ENCODE data around the gene L1TD1. TPM values are rescaled to one million over a fixed set of nuclear protein-coding genes. Genes with fewer than 3 reads are reported as not detected.

L1TD1 gene
- total RNA-seq, 1 donor from 2014 or later = under 0.01 TPM

DNA sequence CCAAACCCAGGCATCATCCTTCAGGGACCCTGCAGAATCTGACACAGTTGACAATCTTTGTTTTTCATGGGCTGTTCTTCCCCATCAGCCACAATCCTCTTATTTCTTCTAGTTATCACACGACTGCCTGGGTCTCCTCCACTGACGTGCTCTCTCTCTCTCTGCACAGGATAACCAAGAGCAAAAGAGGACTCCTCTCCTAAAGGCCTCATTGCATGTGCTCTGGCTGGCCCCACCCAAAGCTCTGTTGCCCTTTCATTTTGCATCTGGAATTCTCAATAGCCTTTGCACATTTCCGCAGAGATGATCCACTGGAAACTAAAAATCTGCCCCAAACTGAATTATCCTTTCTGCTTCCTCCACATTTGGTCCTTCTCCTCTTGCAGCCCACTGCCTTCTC lies 66.0 kb downstream of the L1TD1 start:
- no peaks in the 10 kb centered on the region for H3K36me3 ChIP-seq (ENCODE audit: control insufficient read depth, insufficient read depth, low read length)
- FAIRE-seq = no peak
- TF ChIP-seq CTCF (IDR thresholded peaks at IDR 0.05; ENCODE audit: insufficient read depth, low read length, severe bottlenecking) = no peak

More for the DNA sequence above, 66.0 kb downstream of the L1TD1 start:
- H3K4me3 ChIP-seq (ENCODE audit: low read depth, low read length) = no peak overlapping the region
- no peak for DNase-seq (ENCODE audit: low read depth)
- H3K27me3 ChIP-seq (ENCODE audit: control insufficient read depth, insufficient read depth, low read length) = no peaks in the 10 kb centered on the region

Other genes starting within 250 kb of the L1TD1 start
- 0.13 and 0.26 TPM in 2 replicates for gene KANK4, start 124.6 kb downstream of the L1TD1 start, total RNA-seq
- gene USP1, start 242.2 kb downstream of the L1TD1 start, total RNA-seq = 23.7 and 25.3 TPM in 2 replicates

Data from bronchial epithelial cell (primary cell).